Coronary artery (tissue), 2 donors: ENCODE data around the gene ISG15.
"Not testable (repeated sequence)": the region's sequence is repeated elsewhere in the genome, so short reads cannot be mapped to it uniquely, and the experiment has no call there.

Source experiments
- DNase-seq: peaks from one replicate; pipeline ENCODE4 v3.0.0-alpha.2; 2017; ENCODE audit warnings: low spot score
- H3K27ac ChIP-seq, 2 donors: fragments of 200-600 bp; sonication (generic); one replicate each; pipeline ENCODE4 v1.5.1; 2016 to 2019
- H3K4me3 ChIP-seq: fragments of 200-600 bp; sonication (generic); 2 replicates; pipeline ENCODE4 v1.5.1; 2016; ENCODE audit warnings: mild to moderate bottlenecking, moderate library complexity
- CTCF ChIP-seq: fragments of 200-600 bp; sonication (generic); IDR thresholded peaks from one replicate; pipeline ENCODE4 v1.5.1; 2019; ENCODE audit warnings: antibody characterized with exemption

The ISG15 gene

GRCh38 chr1:1011396-1011949, 1.8 kb upstream of the ISG15 start:
- DNase-seq: no peak
- TF ChIP-seq CTCF: no peak
- no peak overlapping the region for H3K4me3 ChIP-seq
- no peak overlapping the region for H3K27ac ChIP-seq

- DNase-seq: not testable (repeated sequence)
- Histone ChIP-seq H3K27ac (peak overlapping the region; percentile 75 to 97), H3K4me3 (peak overlapping the region; percentile 80)
Observed at GRCh38 chr1:1012736-1013104, 577 bp upstream of the ISG15 start.

GRCh38 chr1:1013922-1014648, 788 bp downstream of the ISG15 start:
- H3K4me3 ChIP-seq: peak overlapping the region; percentile 80
- no peak for TF ChIP-seq CTCF

GRCh38 chr1:1014799-1015681, 1.7 kb downstream of the ISG15 start:
- Histone ChIP-seq H3K4me3 (no peak overlapping the region), H3K27ac (no peak overlapping the region)
- DNase-seq: no peak
- TF ChIP-seq CTCF: no peak

More at GRCh38 chr1:1013922-1014648, 788 bp downstream of the ISG15 start:
- H3K27ac ChIP-seq: peak overlapping the region; percentile 75 to 97
- DNase-seq: no peak

- not testable (repeated sequence) for H3K27ac ChIP-seq, H3K4me3 ChIP-seq, DNase-seq
Observed at GRCh38 chr1:1017397-1018320, 4.4 kb downstream of the ISG15 start.

- not testable (repeated sequence) for H3K27ac ChIP-seq, DNase-seq, H3K4me3 ChIP-seq
Observed at GRCh38 chr1:1018321-1018685, 5.0 kb downstream of the ISG15 start.

- TF ChIP-seq CTCF: no peak
- H3K27ac ChIP-seq: peak overlapping the region; percentile 91 to 96
- DNase-seq: no peak
- peak overlapping the region; percentile 85 for H3K4me3 ChIP-seq
Observed at GRCh38 chr1:1019122-1019999, 6.1 kb downstream of the ISG15 start.
